ENCODE data around the gene EIF2AK2.

GRCh38 chr2:37205689-37206341 is 49.0 kb upstream of the EIF2AK2 start:
- TF ChIP-seq, protein P1, sequence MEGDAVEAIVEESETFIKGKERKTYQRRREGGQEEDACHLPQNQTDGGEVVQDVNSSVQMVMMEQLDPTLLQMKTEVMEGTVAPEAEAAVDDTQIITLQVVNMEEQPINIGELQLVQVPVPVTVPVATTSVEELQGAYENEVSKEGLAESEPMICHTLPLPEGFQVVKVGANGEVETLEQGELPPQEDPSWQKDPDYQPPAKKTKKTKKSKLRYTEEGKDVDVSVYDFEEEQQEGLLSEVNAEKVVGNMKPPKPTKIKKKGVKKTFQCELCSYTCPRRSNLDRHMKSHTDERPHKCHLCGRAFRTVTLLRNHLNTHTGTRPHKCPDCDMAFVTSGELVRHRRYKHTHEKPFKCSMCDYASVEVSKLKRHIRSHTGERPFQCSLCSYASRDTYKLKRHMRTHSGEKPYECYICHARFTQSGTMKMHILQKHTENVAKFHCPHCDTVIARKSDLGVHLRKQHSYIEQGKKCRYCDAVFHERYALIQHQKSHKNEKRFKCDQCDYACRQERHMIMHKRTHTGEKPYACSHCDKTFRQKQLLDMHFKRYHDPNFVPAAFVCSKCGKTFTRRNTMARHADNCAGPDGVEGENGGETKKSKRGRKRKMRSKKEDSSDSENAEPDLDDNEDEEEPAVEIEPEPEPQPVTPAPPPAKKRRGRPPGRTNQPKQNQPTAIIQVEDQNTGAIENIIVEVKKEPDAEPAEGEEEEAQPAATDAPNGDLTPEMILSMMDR (IDR thresholded peaks at IDR 0.05): no peak
- no peak for TF ChIP-seq EP300 (IDR thresholded peaks at IDR 0.05)
- TF ChIP-seq POLR2A (IDR thresholded peaks at IDR 0.05): no peak
- TF ChIP-seq POLR2AphosphoS5 (IDR thresholded peaks at IDR 0.05): no peak

Measured in stomach (tissue), 4 donors.